Kidney epithelial cell (primary cell): ENCODE measurements around the gene MYCBP2. TPM values are rescaled to one million over a fixed set of nuclear protein-coding genes. Genes with fewer than 3 reads are reported as not detected.
"Not testable (repeated sequence)": the region's sequence is repeated elsewhere in the genome, so short reads cannot be mapped to it uniquely, and the experiment has no call there.

ENCODE experiments used
- DNase-seq: peaks from one replicate; pipeline ENCODE4 v3.0.0-alpha.2; 2010; ENCODE audit warnings: low read depth
- H3K27me3 ChIP-seq: 2 replicates; pipeline ENCODE4 v1.6.0; 2011; ENCODE audit warnings: low read length; ENCODE audit not compliant: control insufficient read depth, insufficient read depth
- H3K36me3 ChIP-seq: 2 replicates; pipeline ENCODE4 v1.5.1; 2011; ENCODE audit warnings: low read length; ENCODE audit not compliant: control insufficient read depth, insufficient read depth
- H3K4me3 ChIP-seq: 2 replicates; pipeline ENCODE4 v1.5.1; 2011; ENCODE audit warnings: low read depth, mild to moderate bottlenecking, control low read depth, low read length
- CTCF ChIP-seq: IDR thresholded peaks from 2 replicates; pipeline ENCODE4 v1.5.1; 2011; ENCODE audit warnings: mild to moderate bottlenecking, moderate library complexity, low read length, control low read depth, inconsistent platforms; ENCODE audit not compliant: insufficient read depth, poor library complexity, severe bottlenecking
- total RNA-seq: library from RNA; depleted of rRNA; stranded (reverse); fragments of >200 nt; gene quantifications from 2 replicates; pipeline ENCODE4 v1.2.3, GENCODE V29; 2015

Gene MYCBP2
- total RNA-seq, 1 donor from 2014 or later, result 46.3 TPM

DNA sequence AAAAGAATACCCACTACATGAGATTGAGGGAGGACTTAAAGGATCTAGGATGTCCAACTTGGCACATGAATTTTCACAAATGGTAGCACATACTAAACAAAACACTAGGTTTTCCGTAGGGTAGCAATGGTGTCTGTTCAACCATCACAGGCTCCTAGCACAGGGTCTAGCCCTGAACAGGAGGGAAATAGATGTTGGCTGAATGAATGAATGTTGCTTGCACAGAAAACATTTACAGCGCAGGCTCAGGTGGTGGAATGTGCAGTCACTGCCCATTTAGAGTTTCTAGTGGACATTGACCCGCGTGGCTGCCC, 1.9 kb upstream of the MYCBP2 start:
- H3K36me3 ChIP-seq, result no peaks in the 10 kb centered on the region
- peak overlapping the region; percentile 66 for H3K4me3 ChIP-seq
- no peak for DNase-seq
- H3K27me3 ChIP-seq, result no peaks in the 10 kb centered on the region
- TF ChIP-seq CTCF, result no peak

- H3K36me3 ChIP-seq, result no peaks in the 10 kb centered on the region
- DNase-seq, result no peak
- TF ChIP-seq CTCF, result no peak
- H3K4me3 ChIP-seq, result peak overlapping the region; percentile 80
- no peaks in the 10 kb centered on the region for H3K27me3 ChIP-seq
These were observed 1.4 kb downstream of the MYCBP2 start for GRCh38 chr13:77325371-77325980.

GRCh38 chr13:77323858-77324257, 3.0 kb downstream of the MYCBP2 start:
- no peaks in the 10 kb centered on the region for H3K36me3 ChIP-seq
- TF ChIP-seq CTCF, result no peak
- H3K4me3 ChIP-seq, result no peak overlapping the region
- no peak for DNase-seq
- H3K27me3 ChIP-seq, result no peaks in the 10 kb centered on the region

DNA sequence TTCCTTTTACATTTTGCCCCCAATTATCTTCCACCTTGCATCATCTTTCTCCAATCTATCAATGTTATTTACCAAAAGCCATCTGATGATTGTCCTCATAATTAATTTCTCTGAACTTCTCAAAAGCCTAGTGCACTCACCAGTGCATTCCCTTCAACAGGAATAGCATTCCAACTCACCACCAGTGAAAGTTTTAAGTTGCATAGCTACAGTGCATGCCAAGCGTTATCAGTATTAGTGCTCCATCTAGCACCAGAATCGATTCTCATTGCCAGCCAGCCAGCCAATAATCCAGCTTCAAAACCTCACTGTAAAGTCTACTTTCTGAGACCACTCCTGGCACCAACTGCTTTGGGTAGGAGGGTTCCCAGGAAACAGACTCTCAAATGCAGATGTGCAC, 7.4 kb downstream of the MYCBP2 start:
- H3K36me3 ChIP-seq, result no peaks in the 10 kb centered on the region
- no peaks in the 10 kb centered on the region for H3K27me3 ChIP-seq
- no peak for TF ChIP-seq CTCF
- H3K4me3 ChIP-seq, result no peak overlapping the region
- DNase-seq, result no peak

- H3K27me3 ChIP-seq, result no peaks in the 10 kb centered on the region
- TF ChIP-seq CTCF, result no peak
- H3K4me3 ChIP-seq, result no peak overlapping the region
- DNase-seq, result no peak
- H3K36me3 ChIP-seq, result no peaks in the 10 kb centered on the region
These were observed 8.2 kb downstream of the MYCBP2 start for GRCh38 chr13:77318741-77319140.

DNA sequence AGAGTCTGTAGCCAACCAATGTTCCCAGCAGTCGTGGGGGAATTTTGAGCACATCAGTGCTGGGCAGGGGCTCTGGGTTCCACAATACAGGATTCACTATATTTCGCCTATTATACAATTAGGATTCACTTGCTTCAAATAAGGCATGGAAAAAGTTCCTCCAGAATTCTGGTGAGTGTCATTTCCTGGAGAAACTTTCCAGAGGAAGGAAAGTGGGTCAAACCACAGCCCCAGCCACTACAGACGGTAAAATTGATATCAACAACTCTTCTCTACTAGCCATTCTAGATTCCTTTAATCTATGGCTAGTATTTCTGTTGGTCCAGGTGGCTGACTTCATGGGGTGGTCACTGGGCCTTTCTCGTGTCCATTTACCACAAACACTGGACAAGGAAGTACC, 10.5 kb downstream of the MYCBP2 start:
- DNase-seq, result no peak
- Histone ChIP-seq H3K27me3 (no peaks in the 10 kb centered on the region), H3K4me3 (no peak overlapping the region), H3K36me3 (no peaks in the 10 kb centered on the region)
- TF ChIP-seq CTCF, result no peak

- not testable (repeated sequence) for H3K36me3 ChIP-seq, H3K27me3 ChIP-seq, DNase-seq, H3K4me3 ChIP-seq
These were observed 11.4 kb downstream of the MYCBP2 start for GRCh38 chr13:77315509-77315908.
